ENCODE results near the gene RIN1.

DNA sequence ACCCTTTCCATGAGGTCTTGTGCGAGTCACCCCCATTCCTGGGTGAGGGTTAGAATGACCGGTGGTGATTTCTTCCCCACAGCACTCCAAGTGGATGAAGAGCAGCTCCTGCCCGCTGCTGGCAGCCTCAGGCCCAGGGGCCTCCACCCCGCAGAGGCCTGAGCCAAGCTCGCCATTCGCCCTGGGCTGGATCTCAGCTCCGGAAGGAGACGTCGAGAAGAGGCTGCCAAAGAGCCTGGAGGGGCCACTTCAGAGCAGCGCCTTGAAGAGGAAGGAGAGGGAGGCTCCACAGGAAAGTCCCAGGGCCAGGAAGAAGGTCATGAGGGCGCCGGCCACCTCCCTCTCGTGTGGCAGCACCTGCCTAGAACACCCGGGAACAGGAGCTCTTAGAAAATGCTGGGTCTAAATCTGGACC, 27.0 kb upstream of the RIN1 start:
- TF ChIP-seq, protein P1, sequence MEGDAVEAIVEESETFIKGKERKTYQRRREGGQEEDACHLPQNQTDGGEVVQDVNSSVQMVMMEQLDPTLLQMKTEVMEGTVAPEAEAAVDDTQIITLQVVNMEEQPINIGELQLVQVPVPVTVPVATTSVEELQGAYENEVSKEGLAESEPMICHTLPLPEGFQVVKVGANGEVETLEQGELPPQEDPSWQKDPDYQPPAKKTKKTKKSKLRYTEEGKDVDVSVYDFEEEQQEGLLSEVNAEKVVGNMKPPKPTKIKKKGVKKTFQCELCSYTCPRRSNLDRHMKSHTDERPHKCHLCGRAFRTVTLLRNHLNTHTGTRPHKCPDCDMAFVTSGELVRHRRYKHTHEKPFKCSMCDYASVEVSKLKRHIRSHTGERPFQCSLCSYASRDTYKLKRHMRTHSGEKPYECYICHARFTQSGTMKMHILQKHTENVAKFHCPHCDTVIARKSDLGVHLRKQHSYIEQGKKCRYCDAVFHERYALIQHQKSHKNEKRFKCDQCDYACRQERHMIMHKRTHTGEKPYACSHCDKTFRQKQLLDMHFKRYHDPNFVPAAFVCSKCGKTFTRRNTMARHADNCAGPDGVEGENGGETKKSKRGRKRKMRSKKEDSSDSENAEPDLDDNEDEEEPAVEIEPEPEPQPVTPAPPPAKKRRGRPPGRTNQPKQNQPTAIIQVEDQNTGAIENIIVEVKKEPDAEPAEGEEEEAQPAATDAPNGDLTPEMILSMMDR (IDR thresholded peaks at IDR 0.05) = no peak
- no peak for TF ChIP-seq POLR2A (IDR thresholded peaks at IDR 0.05)

Data from uterus (tissue), 2 donors.